ENCODE measurements around the gene FBXO41.
A peak's percentile ranks its signal among the peaks of the same experiment; 100 is the strongest.

The FBXO41 gene

GRCh38 chr2:73284296-73285158 is at the start of gene FBXO41:
FBXO41 (minus strand) TSS chr2:73284478; CDS start chr2:73269630, 14,848 bp downstream.
- no peak for DNase-seq (ENCODE audit: low read depth)
- TF ChIP-seq CTCF (conservative IDR thresholded peaks at IDR 0.05; ENCODE audit: low read depth, low read length), result no peak

GRCh38 chr2:73334045-73334444 is 49.8 kb upstream of the FBXO41 start:
- no peak for DNase-seq (ENCODE audit: low read depth)
- no peak for TF ChIP-seq CTCF (conservative IDR thresholded peaks at IDR 0.05; ENCODE audit: low read depth, low read length)
- H3K4me3 ChIP-seq (ENCODE audit: low read length), result no peak overlapping the region

More at GRCh38 chr2:73284296-73285158, at the start of gene FBXO41:
- H3K4me3 ChIP-seq (ENCODE audit: low read length), result peak within 1 kb of the TSS; percentile 60

- DNase-seq (ENCODE audit: low read depth), result no peak
- H3K4me3 ChIP-seq (ENCODE audit: low read length), result no peak overlapping the region
- no peak for TF ChIP-seq CTCF (conservative IDR thresholded peaks at IDR 0.05; ENCODE audit: low read depth, low read length)
Measured at GRCh38 chr2:73333564-73333963, 49.3 kb upstream of the FBXO41 start.

- no peak overlapping the region for H3K4me3 ChIP-seq (ENCODE audit: low read length)
- DNase-seq (ENCODE audit: low read depth), result no peak
- no peak for TF ChIP-seq CTCF (conservative IDR thresholded peaks at IDR 0.05; ENCODE audit: low read depth, low read length)
Measured at GRCh38 chr2:73324126-73324725, 39.9 kb upstream of the FBXO41 start.

- DNase-seq (ENCODE audit: low read depth), result no peak
- TF ChIP-seq CTCF (conservative IDR thresholded peaks at IDR 0.05; ENCODE audit: low read depth, low read length), result no peak
- no peak overlapping the region for H3K4me3 ChIP-seq (ENCODE audit: low read length)
Measured at GRCh38 chr2:73323551-73323950, 39.3 kb upstream of the FBXO41 start.

DNA sequence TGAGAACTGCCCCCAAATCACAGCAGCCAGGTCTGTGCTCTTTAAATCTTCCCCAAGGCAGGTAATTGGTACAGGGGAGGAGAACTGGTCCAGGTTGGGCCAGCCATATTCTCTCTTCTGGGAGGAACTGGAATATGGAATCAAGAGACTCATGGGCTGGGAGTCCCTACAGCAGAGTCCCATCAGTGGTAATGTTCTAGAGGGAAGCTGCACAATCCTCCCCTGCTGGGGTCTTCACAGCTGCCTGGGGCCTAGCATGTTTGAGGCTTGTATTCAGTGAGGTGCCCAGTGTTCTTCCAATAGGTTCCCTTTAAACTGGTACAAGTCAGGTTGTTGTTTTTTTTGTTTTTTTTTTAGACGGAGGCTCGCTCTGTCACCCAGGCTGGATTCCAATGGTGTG is 30.2 kb upstream of the FBXO41 start:
- no peak for DNase-seq (ENCODE audit: low read depth)
- no peak overlapping the region for H3K4me3 ChIP-seq (ENCODE audit: low read length)
- TF ChIP-seq CTCF (conservative IDR thresholded peaks at IDR 0.05; ENCODE audit: low read depth, low read length), result no peak

DNA sequence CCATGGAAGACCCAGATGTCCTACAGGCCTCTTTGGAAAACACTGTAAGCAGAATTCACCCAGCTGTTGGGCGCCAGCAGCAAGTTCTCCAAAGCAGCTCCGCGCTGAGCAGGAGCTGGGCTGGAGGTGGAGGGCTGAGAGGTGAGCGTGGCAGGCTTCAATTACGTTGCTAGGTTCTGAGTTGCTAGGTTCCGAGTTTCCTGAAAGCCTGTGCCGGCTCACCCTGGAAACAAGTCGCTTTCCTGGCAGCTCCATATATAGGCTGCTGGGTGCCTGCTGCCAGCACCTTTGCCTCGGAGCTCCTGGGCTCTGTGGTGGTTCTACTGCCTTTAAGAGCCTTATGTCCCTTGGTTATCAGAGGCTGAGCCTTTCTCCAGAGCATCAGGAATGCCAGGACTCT is 23.4 kb upstream of the FBXO41 start:
- no peak overlapping the region for H3K4me3 ChIP-seq (ENCODE audit: low read length)
- no peak for TF ChIP-seq CTCF (conservative IDR thresholded peaks at IDR 0.05; ENCODE audit: low read depth, low read length)
- DNase-seq (ENCODE audit: low read depth), result no peak
